Esophagus muscularis mucosa (tissue), 3 donors: ENCODE measurements around the gene ASXL1.
"Not testable (repeated sequence)": the region's sequence is repeated elsewhere in the genome, so short reads cannot be mapped to it uniquely, and the experiment has no call there.

ENCODE experiments used
- CTCF ChIP-seq, 3 experiments: fragments of 200-600 bp in 2 of 3; fragments of 450-650 bp in 1 of 3; sonication (generic) in 2 of 3; IDR thresholded peaks; one replicate each; pipeline ENCODE4 v1.5.1; 2017 to 2019; ENCODE audit warnings: antibody characterized with exemption in 3 of 3, mild to moderate bottlenecking in 2 of 3, moderate library complexity in 1 of 3
- EP300 ChIP-seq: sonication (generic); formaldehyde crosslinking; IDR thresholded peaks from one replicate; pipeline ENCODE4 v1.6.1; 2017; ENCODE audit warnings: antibody characterized with exemption

GRCh38 chr20:32407131-32407750, 49.1 kb downstream of the ASXL1 start:
- TF ChIP-seq EP300; CTCF (IDR thresholded peaks at IDR 0.05): not testable (repeated sequence)
